SHP77 (cell line): Measurements from ENCODE around the gene WDR12.
"Not testable (repeated sequence)": the region's sequence is repeated elsewhere in the genome, so short reads cannot be mapped to it uniquely, and the experiment has no call there.

Experiments
- DNase-seq, 2 experiments: peaks; one replicate each; lab custom pipeline; 2025; lab: John Stamatoyannopoulos, UW

Gene WDR12

DNA sequence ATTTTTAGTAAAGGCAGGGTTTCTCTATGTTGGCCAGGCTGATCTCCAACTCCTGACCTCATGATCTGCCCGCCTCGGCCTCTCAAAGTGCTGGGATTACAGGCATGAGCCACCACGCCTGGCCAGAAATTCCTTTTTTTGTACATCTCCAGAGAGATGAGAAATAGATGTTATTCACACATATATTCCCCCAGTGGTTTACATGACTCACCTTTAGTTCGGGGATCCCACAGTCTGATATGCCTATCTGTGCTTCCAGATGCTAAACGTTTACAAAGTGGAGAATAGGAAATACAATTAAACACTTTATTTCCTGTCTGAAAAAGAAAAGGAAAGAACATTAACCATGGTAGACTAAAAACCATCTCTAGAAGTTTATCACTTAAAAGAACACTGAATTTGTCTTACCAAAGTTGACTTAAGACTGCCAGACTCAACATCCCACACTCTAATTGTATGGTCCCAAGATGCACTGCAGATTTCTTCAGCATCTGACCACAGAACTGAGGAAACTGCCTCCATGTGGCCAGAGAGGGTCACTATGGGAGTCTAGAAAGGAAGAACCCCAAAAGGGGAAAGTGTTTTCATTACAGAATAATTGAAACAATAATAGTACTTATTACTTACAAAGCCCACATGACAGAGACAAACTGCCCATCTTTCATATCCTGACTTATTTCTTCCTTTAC is 27.3 kb downstream of the WDR12 start:
- no peak for DNase-seq

DNA sequence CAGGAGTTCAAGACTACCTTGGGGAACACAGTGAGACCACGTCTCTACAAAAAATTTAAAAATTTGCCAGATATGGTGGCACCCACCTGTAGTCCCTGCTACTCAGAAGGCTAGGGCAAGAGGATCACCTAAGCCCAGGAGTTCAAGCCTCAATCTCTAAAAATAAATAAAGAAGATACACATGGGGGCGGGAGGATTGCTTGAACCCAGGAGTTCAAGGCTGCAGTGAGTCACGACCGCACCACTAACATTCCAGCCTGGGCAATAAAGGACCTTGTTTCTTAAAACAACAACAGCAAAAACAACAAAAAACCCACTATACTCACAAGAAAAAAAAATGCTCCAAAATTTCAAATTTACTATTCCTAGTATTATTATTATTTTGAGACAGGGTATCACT is 29.9 kb downstream of the WDR12 start:
- DNase-seq, result no peak

DNA sequence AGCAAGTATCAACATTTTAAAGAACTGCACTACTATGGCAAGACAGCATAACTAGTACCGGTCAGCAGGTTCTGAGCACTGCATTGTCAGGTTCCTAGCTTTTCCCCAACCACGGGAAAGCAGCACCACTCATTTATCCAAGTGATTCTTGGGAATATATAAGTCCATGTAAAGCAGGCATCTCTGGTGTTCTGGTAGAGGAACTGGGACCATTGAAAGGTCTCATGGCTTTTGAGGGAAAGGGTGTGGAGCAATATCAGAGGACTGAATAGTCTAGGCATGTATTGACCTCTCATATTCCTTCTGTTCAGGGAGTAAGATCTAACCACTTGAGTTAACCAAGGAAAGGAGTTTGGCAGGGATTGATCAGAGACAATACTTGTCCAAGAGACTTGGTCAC is 33.8 kb downstream of the WDR12 start:
- no peak for DNase-seq

DNA sequence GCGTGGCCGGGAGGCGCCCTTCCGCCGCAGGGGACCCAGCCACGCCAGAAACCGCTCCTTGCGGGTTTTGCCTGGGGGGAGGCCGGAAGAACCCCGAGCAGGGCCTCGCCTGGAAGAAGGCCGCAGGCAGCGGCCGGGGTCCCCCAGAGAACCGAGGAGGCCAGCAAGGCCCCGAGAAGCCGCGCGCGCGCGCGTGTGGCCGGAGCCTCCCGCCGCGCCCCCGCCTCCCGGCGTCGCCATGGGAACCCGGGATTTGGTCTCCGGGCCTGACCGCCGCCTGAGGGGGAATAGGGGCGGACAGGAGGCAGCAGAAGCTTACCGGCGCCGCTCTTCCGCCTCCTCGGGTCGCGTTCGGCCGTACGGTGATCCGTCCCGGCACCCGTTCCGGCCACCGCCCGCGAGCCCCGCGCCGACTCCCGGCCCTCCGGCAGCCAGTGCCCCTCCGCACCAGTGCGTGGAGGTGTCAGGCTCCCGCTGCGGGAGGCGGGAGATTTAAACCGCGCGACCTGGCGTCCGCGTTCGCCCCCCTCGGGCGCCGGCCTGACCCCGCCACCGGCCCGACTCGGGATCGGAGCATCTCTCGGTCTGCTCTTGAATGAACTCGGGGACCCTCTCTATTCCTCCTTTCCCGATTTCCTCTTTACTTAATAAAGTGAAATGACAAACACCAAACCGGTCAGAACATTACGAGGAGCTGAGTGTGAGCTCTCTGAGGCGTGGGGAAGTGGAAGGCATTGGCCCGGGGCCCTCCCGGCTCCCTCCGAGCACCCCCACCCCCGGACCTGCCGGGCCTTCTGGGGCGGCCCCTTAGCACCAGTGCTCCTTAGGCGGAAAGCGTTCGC is 40.0 kb downstream of the WDR12 start, which contains the start of gene ICA1L:
ICA1L (minus strand) TSS at position 467 of the 842 bp plus-strand sequence. CDS start 42,757 bp downstream, outside the sequence.
- peak; percentile 60 to 78 for DNase-seq

DNA sequence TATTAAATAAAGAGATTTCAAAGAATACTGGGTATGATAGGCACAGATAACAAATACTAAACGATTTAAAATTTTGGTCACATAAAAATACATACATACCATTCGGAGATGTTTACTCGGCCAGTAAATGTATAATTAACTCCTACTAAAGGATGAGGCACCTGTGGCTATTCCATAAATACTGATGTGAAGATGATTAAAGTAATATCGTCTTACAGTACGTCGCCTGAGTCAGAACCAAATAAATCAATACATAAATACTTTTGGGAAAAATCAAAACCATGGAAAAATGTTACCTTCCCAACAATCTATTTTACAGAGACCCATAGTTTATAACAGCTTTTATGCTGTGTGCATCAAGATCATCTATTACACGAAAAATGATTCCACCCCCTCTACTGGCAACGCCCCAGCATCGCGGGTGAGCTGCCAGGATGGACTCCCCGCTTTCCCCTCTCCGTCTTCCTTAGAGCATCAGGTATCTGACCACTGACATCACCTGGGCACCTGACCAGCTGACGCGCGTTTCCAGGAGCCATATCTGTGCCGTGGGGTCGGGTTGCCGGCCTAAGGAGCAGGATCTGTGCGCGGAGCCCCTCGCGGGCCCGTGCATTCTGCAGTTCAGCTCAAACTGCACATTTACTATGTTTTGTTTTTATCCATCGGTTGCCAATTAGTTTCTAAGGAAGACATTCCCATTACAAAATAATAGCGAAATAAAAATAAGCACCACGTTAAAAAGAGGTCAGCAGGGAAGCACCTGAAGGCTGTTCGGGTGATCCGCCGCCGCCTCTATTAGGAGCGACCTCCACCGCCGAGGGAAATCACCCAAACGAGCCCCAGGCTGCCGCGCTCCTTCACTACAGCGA is 40.8 kb downstream of the WDR12 start:
- DNase-seq, result peak; percentile 74 to 84

DNA sequence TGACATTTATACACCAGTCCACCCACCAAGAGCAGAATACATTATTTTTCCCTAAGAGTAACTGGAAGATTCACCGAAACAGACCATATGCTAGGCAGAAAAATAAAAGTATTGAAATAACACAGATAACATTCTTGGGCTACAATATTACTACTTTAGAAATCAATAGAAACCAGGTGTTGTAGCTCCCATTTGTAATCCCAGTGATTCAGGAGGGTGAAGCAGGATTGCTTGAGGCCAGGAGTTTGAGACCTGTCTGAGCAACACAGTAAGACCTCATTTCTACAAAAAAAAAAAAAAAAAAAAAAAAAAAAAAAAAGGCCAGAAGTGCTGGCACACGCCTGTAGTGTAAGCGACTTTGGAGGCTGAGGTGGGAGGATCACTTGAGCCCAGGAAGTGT is 49.5 kb downstream of the WDR12 start:
- no peak for DNase-seq

DNA sequence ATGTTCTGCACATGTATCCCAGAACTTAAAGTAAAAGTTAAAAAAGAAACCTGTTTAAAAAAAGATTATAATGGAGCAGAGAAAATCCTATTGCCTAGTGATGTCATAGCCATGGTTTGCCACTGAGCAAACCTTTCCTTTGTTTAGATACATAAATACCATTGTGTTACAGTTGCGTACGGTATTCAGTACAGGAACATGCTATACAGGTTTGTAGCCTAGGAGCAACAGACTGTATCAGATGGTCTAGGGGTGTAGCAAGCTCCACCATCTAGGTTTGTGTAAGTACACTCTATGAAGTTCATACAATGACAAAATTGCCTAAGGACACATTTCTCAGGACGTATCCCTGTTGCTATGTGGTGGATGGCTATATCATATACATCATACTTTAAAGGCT is 52.9 kb downstream of the WDR12 start:
- no peak for DNase-seq

DNA sequence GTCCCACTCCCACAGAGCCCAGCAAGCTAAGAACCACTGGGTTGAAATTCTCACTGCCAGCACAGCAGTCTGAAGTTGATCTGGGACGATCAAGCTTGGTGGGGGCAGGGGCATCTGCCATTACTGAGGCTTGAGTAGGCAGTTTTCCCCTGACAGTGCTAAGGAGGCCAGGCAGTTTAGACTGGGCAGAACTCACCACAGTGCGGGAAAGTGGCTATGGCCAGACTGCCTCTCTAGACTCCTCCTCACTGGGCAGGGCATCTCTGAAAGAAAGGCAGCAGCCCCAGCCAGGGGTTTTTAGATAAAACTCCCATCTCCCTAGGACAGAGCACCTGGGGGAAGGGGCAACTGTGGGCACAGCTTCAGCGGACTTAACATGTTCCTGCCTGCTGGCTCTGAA is 62.1 kb downstream of the WDR12 start:
- not testable (repeated sequence) for DNase-seq

DNA sequence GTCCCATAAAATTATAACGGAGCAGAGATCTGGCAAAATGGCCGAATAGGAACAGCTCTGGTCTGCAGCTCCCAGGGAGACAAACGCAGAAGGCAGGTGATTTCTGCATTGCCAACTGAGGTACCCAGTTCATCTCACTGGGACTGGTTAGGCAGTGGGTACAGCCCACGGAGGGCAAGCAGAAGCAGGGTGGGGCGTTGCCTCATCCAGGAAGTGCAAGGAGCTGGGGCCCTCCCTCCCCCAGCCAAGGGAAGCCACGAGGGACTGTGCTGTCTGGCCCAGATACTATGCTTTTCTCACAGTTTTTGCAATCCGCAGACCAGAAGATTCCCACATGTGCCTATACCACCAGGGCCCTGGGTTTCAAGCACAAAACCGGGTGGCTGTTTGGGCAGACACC is 62.7 kb downstream of the WDR12 start:
- no peak for DNase-seq

DNA sequence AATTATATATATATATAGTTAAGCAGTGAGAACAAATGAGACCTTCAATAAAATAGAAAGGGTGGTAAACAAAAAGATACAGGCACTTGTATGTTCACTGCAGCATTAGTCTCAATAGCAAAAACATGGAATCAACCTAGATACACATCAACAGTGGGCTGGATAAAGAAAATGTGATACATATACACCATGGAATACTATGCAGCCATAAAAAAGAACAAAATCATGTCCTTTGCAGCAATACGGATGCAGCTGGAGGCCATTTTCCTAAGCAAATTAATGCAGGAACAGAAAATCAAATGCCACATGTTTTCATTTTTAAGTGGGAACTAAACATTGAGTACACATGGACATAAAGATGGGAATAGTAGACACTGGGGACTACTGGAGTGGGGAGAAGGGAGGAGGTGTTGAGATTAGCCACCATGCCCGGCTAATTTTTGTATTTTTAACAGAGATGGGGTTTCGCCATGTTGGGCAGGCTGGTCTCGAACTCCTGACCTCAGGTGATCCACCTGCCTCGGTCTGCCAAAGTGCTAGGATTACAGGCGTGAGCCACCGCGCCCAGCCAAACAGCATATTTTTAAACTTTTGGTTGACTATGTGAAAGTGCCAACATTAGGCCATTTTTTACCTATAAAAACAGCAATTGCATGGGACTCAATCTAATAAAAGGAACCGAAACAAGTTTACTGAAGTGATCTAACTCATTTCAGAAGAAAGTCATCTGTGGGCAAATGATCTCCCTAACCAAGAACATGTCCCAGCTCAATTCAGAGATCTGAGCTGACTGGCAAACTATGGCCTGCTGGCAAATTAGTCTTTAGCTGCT is 63.6 kb downstream of the WDR12 start:
- no peak for DNase-seq

DNA sequence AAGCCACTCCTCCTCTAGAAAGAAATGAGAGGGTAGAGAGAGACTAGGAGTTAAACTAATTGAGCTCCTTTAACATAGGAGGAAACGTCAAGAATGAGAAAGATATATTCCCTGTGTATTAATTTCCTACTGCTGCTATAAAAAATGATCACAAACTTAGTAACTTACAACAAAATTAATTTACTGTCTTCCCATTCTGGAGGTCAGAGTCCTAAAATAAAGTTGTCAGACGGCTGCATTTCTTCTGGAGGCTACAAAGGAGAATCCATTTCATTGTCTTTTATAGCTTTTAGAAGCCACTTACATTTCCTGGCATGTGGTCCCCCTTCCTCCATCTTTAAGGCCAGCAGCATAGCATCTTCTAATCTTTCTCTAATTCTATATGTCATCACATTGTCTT is 66.8 kb downstream of the WDR12 start:
- DNase-seq, result no peak

DNA sequence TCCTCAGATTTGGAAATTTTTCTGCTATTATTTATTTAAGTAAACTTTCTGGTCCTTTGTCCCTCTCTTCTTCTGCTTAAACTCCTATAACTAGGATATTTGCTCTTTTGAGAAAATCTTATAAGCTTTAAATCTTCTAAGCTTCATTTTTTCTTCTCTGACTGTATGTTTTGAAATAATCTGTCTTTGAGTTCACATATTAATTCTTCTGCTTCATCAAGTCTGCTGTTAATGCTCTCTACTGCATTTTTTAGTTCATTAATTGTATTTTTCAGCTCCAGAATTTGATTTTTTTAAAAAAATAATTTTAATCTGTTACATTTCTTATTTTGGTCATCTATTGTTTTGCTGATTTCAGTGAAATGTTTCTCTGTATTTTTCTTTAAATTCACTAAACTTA is 68.8 kb downstream of the WDR12 start:
- DNase-seq, result no peak

DNA sequence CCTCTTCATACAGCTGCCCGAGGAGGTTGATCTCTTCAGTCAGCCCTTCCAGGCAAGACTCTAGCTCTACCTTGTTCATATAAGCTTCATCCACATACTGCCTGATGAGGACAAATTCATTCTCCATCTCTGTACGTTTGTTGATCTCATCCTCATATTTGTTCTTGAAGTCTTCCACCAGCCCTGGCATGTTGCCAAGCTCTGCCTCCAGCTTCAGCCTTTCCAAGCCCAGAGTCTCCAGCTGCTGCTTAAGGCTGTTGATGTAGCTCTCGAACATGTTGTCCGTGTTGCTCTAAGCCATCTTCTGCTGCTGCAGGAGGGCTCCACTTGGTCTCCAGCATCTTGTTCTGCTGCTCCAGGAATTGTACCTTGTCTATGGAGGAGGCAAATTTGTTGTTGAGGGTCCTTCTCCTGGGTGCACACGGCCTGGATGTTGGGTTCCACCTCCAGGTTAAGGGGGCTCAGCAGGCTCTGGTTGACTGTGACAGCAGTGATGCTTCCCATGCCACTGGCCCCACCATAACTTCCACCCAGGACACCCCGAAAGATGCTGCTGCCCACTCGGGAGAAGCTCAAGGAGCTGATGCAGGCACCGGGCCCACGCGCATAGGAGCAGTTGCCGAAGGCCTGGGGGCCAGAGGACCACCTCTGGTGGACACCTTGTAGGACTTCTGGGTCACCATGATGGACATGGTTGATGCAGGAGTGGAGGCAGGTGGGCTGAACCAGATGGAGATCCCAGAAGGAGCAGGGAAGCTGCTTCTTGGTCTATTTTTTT is 70.2 kb downstream of the WDR12 start:
- peak in 1 of 2 experiments; percentile 19 for DNase-seq

DNA sequence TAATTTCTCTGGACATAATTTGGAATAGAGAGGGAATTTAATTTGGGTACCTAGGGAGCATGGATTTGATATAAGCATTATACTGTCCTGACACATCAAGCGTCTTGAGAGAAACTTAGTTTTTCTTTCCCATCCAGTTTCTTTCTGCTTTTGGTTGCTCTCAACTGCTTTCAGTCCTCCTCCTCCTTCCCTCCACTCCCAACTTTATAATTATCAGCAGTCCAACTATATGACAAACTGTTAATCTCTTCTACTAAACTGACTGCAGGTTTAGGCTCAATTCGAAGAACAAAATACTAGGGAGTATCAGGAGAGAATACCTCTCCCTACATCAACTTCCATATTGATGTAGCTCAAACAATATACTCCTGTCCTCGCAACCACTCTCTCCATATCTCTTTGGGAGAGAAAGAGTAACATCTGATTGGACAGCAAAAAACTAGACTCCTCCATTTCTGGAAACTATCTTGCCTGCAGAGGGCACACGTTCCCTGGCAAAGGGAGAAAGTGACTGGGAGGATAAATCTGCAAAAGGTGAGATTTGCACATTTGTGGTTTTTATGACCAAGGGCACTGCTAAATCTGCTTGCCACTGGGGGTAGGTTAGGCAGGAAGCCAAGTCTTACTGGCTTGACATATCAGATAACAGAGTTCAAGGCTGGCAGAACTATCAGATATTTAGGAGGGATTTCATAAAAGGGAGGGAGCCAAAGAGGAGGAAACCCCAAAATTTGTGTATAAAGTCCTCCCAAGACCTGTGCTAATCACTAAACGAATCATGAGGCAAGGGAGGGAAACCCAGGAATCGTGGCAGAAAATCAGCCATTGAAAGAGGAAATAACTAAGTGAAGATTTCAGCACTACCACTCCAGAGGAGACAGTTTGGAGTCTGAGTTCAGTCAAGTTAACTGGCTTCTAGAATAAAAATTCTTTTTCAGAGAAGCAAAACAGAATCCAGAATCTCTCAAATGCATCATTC is 79.9 kb downstream of the WDR12 start:
- DNase-seq, result peak; percentile 40 to 56

DNA sequence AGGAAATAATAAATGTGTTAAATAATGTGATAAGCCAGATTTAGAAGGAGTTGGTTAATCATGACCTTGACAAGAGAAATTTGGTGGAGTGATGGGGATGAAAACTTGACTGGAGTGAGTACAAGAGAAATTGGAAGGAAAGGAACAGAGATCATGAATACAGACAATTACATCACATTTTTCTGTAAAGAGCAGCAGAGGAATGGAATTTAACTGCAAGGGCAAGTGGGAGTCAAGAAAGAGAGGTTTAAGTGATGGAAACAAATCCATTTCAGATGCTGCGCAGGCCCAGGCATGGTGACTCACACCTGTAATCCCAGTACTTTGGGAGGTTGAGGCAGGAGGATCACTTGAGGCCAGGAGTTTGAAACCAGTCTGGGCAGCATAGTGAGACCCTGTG is 86.6 kb downstream of the WDR12 start:
- no peak for DNase-seq
